HG03039 (cell line): ENCODE data around the gene ITGA8.
"Not testable (repeated sequence)": the region's sequence is repeated elsewhere in the genome, so short reads cannot be mapped to it uniquely, and the experiment has no call there.

Experiments used
- ATAC-seq: cut with Tn5 transposase; IDR thresholded peaks from one replicate; pipeline ENCODE4 v1.9.1; 2021; ENCODE audit warnings: mild to moderate bottlenecking, moderate library complexity; ENCODE audit not compliant: unreplicated experiment

Gene ITGA8

GRCh38 chr10:15516256-15517085 lies 203.3 kb downstream of the ITGA8 start:
- no peak for ATAC-seq

- ATAC-seq = no peak
These were observed 204.5 kb downstream of the ITGA8 start for GRCh38 chr10:15515202-15515601.

GRCh38 chr10:15510963-15511362 lies 208.8 kb downstream of the ITGA8 start:
- ATAC-seq = no peak

- no peak for ATAC-seq
These were observed 214.4 kb downstream of the ITGA8 start for GRCh38 chr10:15505329-15505728.

GRCh38 chr10:15504101-15504840 lies 215.5 kb downstream of the ITGA8 start:
- ATAC-seq = no peak

- no peak for ATAC-seq
These were observed 224.7 kb downstream of the ITGA8 start for GRCh38 chr10:15494850-15495506.

- no peak for ATAC-seq
These were observed 227.7 kb downstream of the ITGA8 start for GRCh38 chr10:15491856-15492642.

- ATAC-seq = no peak
These were observed 230.3 kb downstream of the ITGA8 start for GRCh38 chr10:15489431-15489830.

GRCh38 chr10:15487376-15487775 lies 232.3 kb downstream of the ITGA8 start:
- no peak for ATAC-seq

- ATAC-seq = no peak
These were observed 233.3 kb downstream of the ITGA8 start for GRCh38 chr10:15486404-15486803.

- no peak for ATAC-seq
These were observed 233.9 kb downstream of the ITGA8 start for GRCh38 chr10:15485684-15486316.

GRCh38 chr10:15485027-15485426 lies 234.7 kb downstream of the ITGA8 start:
- no peak for ATAC-seq

GRCh38 chr10:15484128-15484527 lies 235.6 kb downstream of the ITGA8 start:
- no peak for ATAC-seq

GRCh38 chr10:15483215-15484075 lies 236.3 kb downstream of the ITGA8 start:
- no peak for ATAC-seq

- no peak for ATAC-seq
These were observed 237.6 kb downstream of the ITGA8 start for GRCh38 chr10:15482156-15482555.

- ATAC-seq = no peak
These were observed 240.8 kb downstream of the ITGA8 start for GRCh38 chr10:15478950-15479349.

- ATAC-seq = no peak
These were observed 241.3 kb downstream of the ITGA8 start for GRCh38 chr10:15478429-15478828.

- ATAC-seq = no peak
These were observed 243.4 kb downstream of the ITGA8 start for GRCh38 chr10:15476337-15476736.

GRCh38 chr10:15475439-15475838 lies 244.3 kb downstream of the ITGA8 start:
- not testable (repeated sequence) for ATAC-seq
